HG03045 (cell line): ENCODE results near the gene NPSR1.
"Not testable (repeated sequence)": the region's sequence is repeated elsewhere in the genome, so short reads cannot be mapped to it uniquely, and the experiment has no call there.

ENCODE experiments used
- ATAC-seq: cut with Tn5 transposase; IDR thresholded peaks from one replicate; pipeline ENCODE4 v1.9.1; 2021; ENCODE audit warnings: mild to moderate bottlenecking, moderate library complexity; ENCODE audit not compliant: unreplicated experiment

NPSR1 gene

DNA sequence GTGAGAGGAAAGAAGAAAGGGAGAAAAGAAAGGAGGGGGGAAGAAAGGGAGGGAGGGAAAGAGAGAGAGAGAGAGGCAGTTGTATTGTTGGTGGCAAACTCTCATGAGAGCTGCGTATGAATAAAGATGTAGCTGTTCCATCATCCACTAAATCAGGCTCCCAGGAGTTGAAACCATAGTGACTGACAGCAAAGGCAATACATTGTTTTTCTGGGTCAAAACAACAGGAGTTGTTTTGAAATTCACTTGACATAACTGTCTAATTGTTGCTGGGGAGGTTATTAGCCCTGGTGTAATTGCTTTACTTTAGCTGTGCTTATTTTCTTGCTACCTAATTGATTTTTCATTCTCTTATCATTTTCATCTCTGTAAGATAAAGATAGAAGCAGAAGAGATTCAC is 173.4 kb downstream of the NPSR1 start:
- ATAC-seq = no peak

DNA sequence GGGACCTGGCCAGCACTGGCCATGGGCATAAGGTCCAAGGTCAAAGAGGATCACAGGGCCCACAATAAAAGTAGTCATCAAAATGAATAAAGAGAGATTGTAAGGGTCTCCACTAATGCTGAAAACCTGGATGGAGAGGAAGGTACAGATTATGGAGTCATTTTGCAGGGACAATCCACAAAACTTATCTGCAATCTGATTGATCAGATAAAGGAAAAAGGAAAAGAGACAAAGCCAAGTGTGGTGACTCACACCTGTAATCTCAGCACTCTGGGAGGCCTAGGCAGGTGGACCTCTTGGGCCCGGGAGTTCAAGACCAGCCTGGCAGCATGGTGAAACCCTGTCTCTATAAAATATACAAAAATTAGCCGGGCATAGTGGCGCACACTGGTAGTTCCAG is 174.0 kb downstream of the NPSR1 start:
- ATAC-seq = no peak

DNA sequence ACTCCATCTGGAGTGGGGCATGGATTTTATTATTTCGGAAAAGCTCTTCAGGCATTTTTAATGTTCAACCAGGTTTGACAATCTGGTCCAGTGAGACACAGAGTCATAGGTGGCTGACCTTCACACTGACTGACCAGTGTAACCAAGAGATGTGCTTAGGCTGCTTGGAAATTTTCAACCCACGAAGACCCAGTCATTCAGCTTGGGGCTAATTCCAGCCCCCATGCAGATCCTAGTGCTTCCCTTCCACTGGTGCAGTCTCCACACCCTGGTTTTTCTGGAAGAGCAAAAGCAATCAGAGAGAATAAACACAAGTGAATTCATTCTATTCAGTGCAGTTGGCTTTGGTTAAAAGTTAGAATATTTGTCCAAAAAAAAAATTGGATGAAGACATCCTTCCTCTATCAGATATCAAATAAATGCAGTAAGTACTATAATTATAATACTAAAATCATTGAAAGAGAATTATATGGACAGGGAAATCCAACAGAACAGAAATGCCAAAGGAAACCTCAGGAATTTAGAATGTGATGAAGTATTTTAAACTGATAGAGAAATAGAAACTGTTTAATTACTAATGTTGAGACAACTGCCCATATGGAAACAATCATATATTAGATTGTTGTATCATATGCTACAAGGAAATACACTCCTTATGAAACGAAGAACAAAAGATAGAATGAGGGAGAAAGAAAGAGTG is 178.0 kb downstream of the NPSR1 start:
- no peak for ATAC-seq

DNA sequence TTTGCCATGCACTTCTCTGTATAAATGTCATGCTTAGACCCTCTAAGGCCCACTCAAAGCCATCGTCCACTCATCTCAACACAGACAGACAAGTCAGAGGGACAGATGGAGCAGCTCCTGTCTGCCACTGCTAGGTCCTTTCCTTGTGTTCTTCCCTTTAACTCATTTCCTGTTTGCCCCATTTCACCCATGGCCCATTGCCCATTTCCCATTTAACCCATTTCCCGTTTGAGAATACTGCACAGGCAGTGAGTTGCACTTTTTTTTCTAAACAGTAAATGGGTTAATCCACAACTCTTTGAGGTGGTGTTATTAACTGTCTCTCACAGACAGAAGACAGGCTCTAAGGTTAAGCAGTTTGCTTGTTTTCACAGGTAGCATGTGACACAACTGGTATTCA is 179.3 kb downstream of the NPSR1 start:
- ATAC-seq = no peak

DNA sequence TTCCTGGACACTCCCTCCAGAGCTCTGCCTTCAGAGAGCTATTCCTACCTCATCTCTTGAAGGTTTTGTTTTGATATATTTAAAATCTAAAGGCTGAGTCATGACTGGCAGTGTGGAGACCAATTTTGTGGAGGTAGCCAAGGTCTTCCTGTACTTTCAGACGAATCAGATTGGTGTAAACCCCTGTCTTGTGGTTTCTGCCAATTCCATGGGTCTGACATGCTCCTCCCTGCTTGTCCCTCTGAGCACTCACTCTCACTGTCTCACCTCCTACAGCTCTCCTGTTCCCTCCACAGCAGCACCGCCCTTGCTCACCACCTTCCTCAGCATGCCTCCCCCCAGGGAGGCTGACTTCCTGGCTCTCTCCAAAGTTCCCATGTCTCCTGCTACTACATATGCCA is 179.8 kb downstream of the NPSR1 start:
- no peak for ATAC-seq

DNA sequence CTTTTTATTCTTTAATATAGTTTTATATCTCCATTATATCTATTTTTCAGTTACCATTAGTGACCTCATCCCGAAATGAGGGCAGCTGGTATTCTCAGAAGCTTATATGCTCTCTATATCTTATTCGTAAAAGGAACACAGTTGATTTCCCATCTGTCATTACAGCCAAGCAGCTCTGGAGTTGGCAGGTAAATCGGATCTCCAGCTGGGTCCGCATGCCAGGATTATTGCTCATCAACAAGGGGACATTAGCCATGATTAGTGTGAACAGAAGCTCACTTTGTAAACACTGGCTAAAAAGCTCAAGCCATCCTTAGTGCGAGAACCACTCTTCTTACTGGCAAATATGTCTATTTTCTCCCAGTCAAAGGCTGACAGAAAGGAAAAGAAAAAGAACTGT is 180.3 kb downstream of the NPSR1 start:
- no peak for ATAC-seq

DNA sequence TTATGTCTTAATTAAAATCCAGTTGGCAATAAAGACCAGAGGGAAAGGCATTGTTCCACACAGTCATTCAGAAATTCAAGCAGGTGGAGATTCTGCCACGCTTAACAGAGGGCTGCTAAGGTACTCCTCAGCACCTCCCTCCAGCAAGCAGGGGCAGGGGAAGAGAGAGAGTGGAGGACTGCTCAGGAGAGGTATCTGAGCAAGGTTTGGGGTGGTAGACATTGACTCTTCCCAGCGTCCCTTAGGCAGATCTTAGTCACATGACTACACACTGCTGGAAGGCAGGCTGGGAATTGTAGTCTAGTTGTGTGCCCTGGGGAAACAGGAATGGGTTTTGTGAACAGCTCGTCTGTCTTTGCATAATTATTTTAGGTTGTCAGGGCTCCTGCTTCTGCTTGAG is 181.6 kb downstream of the NPSR1 start:
- no peak for ATAC-seq

DNA sequence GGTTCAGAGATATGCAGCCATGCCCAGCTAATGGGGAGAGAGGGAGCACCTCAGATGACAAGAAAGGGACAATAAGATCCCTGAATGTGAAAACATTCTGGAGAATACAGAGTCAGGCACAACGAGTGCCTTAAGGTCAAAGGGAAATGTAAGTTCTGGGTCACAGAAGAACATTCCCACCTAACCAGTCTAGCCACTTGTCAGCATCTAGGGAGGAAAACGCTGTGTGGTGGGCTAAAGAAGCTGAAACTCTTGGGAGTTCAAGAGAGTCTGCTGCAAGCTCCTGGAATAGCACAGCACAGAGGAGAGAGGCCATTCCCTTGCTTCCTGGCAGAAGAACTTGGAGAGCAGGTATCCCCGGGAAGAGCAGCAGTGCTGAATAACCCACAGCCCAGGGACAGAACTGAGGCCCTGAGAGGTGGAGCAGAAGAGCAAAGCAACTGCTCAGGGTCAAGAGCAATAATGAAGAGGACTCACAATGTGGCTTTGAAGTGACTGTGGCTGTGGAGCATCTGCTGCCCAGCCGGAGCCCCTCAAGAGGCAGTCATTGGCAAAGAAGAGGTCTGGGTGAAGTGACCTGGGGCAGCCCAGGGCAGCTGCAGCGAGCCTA is 182.3 kb downstream of the NPSR1 start:
- ATAC-seq = no peak

DNA sequence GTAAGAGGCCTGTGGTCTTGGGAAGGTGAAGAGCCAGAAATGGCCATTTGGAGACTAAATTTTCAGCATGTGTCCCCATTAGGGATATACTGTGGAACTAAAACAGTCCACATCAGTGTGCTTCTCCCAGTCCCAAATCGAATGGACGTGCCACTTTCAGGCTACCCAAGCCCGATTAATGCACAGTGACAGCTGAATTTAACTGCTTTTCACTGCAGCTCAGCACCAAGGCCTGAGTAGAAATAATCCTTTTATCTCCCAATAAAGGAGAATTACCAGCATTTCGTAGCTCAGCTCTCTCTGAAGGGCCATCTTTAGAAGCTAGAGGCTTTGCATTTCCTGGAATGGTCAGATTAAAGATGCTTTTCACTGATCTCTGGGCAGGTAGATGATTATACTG is 183.3 kb downstream of the NPSR1 start:
- no peak for ATAC-seq

DNA sequence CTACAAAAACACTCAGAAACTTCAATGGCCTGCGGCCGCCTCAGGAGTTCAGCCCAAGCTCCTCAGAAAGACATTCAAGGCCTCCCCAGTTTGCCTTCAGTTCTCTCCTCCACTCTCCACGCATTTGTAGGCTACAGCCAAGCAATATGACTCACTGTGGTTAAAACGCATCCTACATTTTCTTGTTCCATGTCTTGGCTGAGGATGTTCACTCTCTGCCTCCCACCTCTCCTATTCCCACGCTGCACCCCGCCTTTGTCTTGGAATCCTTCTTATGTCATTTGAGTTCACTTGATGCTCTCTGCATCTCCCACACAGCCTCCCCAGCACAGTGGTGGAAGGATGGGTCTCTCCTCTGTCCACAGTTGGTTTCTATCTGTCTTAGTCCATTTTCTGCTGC is 184.8 kb downstream of the NPSR1 start:
- ATAC-seq = no peak

DNA sequence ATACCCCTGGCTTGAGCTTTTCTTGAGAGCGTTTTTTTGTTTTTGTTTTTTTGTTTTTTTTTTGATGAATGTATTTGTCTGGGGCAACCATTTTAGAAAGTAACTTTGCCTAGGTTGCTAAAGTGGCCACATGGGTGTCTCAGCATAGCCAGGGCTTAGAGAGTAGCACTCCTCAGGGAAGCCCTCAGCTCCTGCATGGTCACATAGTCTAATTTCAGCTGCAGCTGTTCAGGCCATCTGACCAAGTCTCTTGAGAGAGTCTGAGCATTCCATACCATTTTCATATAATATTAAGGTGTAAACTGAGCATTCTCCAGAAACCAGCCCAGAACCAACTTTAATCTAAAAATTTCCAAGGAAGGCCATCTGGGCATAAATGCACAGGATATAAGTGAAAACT is 186.4 kb downstream of the NPSR1 start:
- ATAC-seq = no peak

DNA sequence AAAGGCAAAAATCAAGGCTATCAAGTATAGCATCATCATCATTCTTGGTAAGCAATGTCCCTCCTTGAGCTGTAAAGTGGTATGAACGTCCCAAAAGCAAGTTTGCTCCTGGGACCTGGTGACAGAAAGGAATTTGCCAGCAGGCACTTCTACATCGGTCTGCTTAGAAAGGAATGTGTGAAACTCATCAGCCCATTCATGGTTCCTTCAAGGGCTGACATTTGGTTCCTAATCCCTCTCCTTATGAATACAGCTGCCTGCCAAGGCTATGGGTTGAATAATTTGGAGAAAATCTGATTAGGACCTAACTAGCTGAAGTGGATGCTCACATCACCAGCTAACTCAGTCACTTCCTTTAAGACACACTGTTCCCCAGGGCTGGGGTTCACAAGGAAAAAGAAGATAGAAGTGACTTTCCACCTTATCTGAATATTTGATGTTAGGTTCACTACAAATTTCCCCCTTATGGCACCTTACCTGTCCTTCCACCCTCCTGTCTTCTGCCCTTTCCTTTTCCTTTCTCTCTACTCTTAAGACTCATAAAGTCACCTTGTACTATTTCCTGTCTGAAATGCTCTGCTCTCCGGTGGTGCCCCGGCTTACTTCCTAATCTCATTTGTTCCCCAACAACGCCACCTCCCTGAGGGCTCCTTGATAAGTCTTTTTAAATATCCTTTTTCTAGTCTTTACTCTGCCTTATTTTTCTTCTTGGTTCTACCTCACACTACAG is 187.1 kb downstream of the NPSR1 start:
- ATAC-seq = no peak

DNA sequence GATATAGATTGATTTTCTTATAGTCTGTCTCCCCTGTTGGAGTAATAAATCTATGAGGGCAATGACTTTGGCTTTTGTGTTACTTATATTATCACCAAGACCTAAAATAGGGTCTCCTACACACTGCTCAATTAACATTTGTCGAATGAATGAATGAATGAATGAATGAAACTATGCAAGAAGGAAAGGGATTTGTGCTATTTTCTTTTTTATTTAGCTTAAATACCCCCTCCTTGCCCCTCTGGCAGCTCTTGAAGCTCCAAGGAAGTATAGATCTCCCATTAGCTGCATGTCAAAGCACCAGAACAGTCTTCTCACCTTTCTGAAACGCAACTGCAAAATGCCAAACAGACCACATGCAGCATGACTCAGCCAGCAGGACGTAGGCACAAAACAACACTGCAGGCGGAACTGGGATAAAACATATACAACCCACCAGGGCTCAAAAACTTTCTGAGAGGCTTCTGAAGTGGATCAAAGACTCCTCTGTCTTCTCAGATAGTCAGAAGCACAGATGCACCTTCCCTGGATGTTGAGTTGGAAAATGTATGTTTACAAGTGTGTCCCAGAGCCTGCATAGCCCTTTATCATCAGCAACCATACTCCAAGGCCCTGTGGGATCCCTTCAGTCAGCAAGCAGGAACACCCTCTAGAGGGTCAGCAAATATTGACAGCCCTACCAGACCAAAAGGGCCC is 187.8 kb downstream of the NPSR1 start:
- ATAC-seq = no peak

DNA sequence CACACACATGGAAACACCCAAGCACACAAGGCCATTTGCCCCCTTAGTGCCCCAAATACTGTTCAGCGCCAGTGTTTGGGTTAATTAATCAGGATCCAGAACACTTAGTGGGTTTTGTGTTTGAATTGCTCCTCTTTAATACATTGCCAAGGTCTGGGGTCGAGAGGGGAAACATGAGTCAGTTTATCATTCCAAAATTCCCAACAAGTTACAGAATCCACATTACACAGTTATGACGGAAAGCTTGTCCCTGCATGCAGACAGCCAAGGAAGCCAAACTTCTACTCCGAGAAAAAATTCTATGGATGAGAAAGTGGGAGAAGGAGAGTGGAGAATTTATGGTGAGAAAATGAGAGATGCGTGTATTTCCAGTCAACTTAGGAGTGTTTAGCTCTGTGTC is 189.0 kb downstream of the NPSR1 start:
- no peak for ATAC-seq

DNA sequence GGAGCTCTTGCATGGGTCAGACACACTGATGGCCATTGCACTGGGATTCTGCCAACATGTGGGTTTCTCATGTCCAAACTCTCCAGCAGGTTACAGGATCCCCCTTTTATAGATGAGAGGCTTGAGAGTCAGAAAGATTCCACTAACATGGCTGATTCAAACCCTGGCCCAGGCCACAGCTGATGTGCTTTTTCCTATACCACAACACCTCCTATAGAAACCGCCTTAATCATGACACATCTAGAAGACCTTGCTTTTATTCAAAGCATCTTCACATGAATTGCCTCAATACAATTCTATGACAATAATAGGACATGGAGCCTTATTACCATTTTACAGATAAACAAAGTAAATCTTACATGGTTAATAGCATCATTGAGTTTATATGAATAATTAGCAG is 190.7 kb downstream of the NPSR1 start:
- no peak for ATAC-seq

DNA sequence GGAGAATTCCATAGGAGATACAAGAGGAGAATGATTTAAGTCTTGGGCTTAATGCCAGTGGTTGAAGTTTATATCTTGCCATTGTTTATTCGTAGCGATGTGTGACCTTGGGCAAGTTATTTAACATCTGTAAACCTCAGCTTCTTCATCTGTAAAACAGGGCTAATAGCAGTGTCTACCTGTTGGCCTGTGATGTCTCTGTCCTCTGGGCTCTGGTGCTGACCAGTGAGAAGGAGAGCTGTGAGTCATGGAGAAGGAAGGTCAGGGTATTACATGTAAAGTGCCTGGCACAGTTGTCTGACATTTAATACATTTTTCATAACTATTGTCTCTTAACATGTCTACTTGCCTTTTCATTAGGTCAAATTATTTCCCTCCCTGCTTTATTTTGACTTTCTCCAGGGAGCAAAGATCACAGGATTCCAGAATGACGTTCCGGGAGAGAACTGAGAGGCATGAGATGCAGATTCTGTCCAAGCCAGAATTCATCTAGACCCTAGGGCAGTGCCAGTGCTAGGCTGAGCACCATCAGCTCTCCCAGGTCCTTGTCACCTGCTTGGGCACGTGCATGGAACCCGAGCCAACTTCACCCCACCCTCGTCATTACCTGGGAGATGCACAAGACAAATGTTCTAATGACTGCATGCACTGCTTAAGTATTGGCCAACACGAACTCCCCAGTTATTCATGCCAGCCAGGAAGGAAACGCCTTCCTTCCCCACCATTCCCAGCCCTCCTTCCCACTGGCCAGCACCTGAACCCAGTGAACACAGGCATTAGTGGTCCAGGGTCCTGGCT is 191.3 kb downstream of the NPSR1 start:
- no peak for ATAC-seq

DNA sequence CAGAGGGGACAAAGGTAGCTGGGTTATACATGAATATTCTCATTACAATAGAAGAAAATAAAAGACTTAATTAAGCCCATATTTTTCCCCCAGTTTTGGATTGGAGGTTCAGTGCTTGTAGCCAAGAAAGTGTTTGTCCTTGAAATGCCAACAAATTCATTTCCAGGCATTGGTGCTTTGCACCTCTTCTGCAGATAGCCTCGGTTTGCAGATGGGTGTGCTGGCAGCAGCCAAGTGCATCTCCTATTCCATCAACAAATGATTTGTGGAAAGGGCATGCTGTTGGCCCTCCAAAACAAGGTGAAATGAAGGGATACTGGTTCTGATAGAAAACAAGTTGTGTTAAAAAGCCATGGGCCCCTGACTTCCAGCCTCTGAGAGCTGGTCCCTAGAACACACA is 192.0 kb downstream of the NPSR1 start:
- no peak for ATAC-seq

DNA sequence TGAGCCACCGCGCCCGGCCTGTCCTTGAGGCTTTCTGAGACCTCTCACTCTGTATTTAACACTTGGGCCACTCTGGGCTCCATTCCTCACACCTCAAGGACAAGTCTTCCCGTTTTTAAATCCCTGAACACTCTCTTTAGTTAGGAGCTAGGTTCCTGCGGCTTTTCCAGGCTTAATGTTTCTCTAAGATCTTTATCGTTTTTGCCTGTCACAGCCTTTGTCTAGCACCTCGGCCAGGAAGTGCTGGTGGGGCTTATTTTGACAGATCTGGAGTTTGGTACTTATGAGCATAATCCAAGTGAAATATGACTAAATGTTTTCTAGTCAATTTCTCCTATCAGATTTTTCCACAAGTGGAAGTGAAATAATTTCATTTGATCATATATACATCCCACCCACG is 192.7 kb downstream of the NPSR1 start:
- ATAC-seq = no peak

DNA sequence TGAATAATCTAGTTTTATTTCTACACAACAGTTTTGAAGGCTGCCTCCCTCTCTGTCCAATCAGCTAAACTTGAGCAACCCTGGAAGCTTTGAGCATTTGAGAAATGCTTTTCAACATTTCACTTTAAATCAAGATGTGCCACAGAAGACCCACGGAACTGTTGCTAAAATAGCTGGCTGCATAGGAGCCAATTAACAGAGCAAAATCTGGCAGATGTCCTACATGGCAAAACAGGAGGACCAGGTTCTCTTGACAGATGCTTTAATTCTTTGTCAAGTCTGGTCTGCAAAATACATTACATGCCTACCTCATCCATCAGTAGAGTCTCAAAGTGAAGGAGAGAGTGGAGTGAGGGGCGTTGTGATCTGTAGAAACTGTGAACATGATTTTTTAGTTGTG is 193.4 kb downstream of the NPSR1 start:
- no peak for ATAC-seq

DNA sequence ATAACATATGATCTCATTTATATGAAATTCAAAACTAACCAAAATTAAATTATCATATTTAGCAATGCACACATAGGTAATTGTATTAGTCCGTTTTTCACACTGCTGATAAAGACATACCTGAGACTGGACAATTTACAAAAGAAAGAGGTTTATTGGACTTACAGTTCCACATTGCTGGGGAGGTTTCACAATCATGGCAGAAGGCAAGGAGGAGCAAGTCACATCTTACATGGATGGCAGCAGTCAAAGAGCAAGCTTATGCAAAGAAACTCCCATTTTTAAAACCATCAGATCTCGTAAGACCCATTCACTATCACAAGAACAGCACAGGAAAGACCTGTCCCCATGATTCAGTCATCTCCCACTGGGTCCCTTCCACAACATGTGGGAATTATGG is 200.4 kb downstream of the NPSR1 start:
- ATAC-seq = not testable (repeated sequence)

DNA sequence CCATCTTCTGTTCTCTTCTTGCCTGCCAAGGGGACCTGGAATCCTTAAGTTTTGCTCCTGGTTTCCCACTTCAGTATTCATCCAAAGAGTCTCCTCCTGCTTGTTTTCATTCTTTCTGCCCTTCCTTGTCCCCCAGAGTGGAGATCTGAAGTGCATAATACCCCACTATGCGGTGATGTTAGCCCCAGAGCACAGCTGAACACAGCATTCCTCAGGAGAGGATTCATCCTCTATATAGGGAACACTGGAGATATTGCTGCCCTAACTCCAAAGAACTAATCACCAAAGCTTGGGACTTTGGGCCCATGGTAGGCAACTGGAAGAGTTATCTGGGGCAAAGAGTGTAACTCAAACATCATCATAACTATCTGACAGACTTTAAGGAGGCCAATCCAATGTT is 201.3 kb downstream of the NPSR1 start:
- ATAC-seq = not testable (repeated sequence)
